Activated CD4-positive, alpha-beta T cell treated with anti-CD3 and anti-CD28 coated beads, Interleukin-2, amount 10 ng/mL, durations not matched to agents 24 days and 14 days (primary cell): ENCODE data around the gene ZNF557. TPM values are rescaled to one million over a fixed set of nuclear protein-coding genes. Genes with fewer than 3 reads are reported as not detected.
A peak's percentile ranks its signal among the peaks of the same experiment; 100 is the strongest.
"Not testable (repeated sequence)": the region's sequence is repeated elsewhere in the genome, so short reads cannot be mapped to it uniquely, and the experiment has no call there.

Experiments used
- DNase-seq: peaks from one replicate; pipeline ENCODE4 v3.0.0; 2022
- H3K27ac Mint-ChIP-seq: one replicate; pipeline ENCODE4 v1.8.0; 2022; ENCODE audit warnings: mild to moderate bottlenecking, mixed read lengths
- H3K27me3 Mint-ChIP-seq: one replicate; pipeline ENCODE4 v1.8.0; 2022; ENCODE audit warnings: mixed read lengths
- H3K36me3 Mint-ChIP-seq: one replicate; pipeline ENCODE4 v1.8.0; 2022; ENCODE audit warnings: low read depth, mild to moderate bottlenecking, mixed read lengths
- H3K4me1 Mint-ChIP-seq: one replicate; pipeline ENCODE4 v1.8.0; 2021; ENCODE audit warnings: mixed read lengths
- H3K4me3 Mint-ChIP-seq: one replicate; pipeline ENCODE4 v1.8.0; 2022; ENCODE audit warnings: mild to moderate bottlenecking, moderate library complexity, mixed read lengths
- H3K9me3 Mint-ChIP-seq: one replicate; pipeline ENCODE4 v1.8.0; 2021; ENCODE audit warnings: mixed read lengths
- intact Hi-C: fragments of 100-400 bp; cut with micrococcal nuclease; formaldehyde crosslinking; loops from one replicate; pipeline ENCODE4 v1.15.1; 2023
- total RNA-seq: library from RNA; stranded (reverse); gene quantifications from 2 replicates; pipeline ENCODE4 v1.2.3, GENCODE V29; 2022

The ZNF557 gene
- total RNA-seq = 12.2 and 12.5 TPM in 2 replicates

DNA sequence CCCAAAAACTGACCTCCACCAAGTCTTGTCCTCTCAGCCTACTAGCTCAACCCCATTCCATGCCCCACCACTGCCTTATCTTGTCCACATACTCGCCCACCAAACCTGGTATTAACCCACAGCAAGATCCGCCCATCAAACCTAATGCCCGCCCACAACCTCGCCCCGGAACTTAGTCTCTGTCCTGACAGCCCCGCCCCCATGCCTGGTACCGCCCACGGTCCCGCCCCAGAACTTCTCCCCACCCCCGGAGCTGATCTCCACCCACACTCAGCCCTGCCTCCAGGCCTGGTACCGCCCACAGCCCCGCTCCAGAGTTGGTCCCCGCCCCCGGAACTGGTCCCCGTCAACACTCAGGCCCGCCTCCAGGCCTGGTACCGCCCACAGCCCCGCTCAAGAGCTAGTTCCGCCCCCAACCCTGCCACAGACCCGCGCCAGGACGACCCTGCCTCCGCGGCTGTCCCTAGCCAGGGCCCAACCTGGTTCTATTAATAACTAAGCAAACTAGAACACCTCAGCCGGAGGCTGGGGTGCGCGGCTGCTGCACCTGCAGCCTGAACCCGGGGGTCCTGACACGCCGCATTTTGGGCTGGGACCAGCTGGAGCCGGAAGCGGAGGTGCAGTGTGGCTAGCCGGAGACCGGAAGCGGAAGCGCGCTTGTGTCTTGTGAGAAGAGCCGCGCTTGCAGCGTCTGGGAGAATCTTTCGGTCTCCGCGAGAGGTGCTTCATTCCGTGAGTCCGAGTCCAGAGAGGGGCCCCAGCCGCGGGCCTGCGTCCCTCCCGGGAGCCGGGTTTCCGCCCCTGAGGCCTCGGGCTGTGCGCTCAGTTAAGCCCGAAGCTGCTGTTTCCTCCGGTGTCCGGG is at the start of gene ZNF557:
Gene ZNF557, plus strand, starts transcription at position 662 of the 862 bp plus-strand sequence. CDS start 5,372 bp downstream, outside the sequence.
- DNase-seq = peak; percentile 99
- intact Hi-C loops = no loop called here
- no peaks in the 10 kb centered on the region for H3K27me3 Mint-ChIP-seq
- H3K9me3 Mint-ChIP-seq = peaks cover 6% of the 10 kb centered on the region
- peaks cover 8% of the 10 kb centered on the region for H3K4me1 Mint-ChIP-seq
- H3K4me3 Mint-ChIP-seq = peak within 1 kb of the TSS; percentile 96
- H3K36me3 Mint-ChIP-seq = peaks cover 35% of the 10 kb centered on the region
- peak within 1 kb of the TSS; percentile 77 for H3K27ac Mint-ChIP-seq

GRCh38 chr19:7021331-7021730 is 48.2 kb upstream of the ZNF557 start, which contains the start of gene MBD3L2B:
Gene MBD3L2B (minus strand): TSS chr19:7021431. CDS start chr19:7021397, 34 bp downstream.
- H3K4me1 Mint-ChIP-seq, H3K27ac Mint-ChIP-seq, DNase-seq, H3K9me3 Mint-ChIP-seq, intact Hi-C loops, H3K27me3 Mint-ChIP-seq, H3K4me3 Mint-ChIP-seq, H3K36me3 Mint-ChIP-seq: not testable (repeated sequence)

DNA sequence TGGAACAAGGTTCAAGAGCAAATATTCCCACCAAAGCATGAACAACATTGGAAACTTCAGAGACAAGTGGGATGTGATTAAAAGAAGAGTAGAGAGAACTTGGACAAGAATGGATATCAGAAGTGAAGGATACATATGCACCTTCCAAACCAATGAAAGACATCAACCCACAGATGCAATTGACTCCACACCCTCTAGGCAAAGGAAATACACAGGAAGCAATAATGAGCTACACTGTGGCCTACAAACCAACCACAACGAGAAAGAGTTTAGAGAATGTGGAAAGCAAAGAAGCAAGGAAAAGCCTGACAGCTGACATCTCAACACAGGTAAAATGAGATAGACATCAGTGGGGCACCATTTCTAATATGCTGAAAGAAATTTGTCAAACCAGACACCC is 40.7 kb upstream of the ZNF557 start:
- H3K9me3 Mint-ChIP-seq, intact Hi-C loops, H3K27me3 Mint-ChIP-seq, H3K4me1 Mint-ChIP-seq, H3K27ac Mint-ChIP-seq, H3K36me3 Mint-ChIP-seq, DNase-seq, H3K4me3 Mint-ChIP-seq: not testable (repeated sequence)

- H3K9me3 Mint-ChIP-seq, H3K27ac Mint-ChIP-seq, DNase-seq, H3K4me1 Mint-ChIP-seq, H3K36me3 Mint-ChIP-seq, H3K4me3 Mint-ChIP-seq, intact Hi-C loops, H3K27me3 Mint-ChIP-seq: not testable (repeated sequence)
Observed at GRCh38 chr19:7030278-7030677, 39.2 kb upstream of the ZNF557 start, which contains the start of gene MBD3L5. Gene MBD3L5 (plus strand): TSS chr19:7030578. CDS start chr19:7030612, 34 bp downstream.

GRCh38 chr19:7040079-7040478 is 29.4 kb upstream of the ZNF557 start, which contains the start of gene MBD3L4:
Gene MBD3L4 (minus strand): TSS chr19:7040179. CDS start chr19:7040144, 35 bp downstream.
- H3K27me3 Mint-ChIP-seq, H3K4me1 Mint-ChIP-seq, H3K36me3 Mint-ChIP-seq, H3K9me3 Mint-ChIP-seq, H3K27ac Mint-ChIP-seq, H3K4me3 Mint-ChIP-seq, intact Hi-C loops, DNase-seq: not testable (repeated sequence)

- H3K27ac Mint-ChIP-seq, H3K4me1 Mint-ChIP-seq, H3K27me3 Mint-ChIP-seq, DNase-seq, intact Hi-C loops, H3K36me3 Mint-ChIP-seq, H3K4me3 Mint-ChIP-seq, H3K9me3 Mint-ChIP-seq: not testable (repeated sequence)
Observed at GRCh38 chr19:7041563-7041962, 27.9 kb upstream of the ZNF557 start.

DNA sequence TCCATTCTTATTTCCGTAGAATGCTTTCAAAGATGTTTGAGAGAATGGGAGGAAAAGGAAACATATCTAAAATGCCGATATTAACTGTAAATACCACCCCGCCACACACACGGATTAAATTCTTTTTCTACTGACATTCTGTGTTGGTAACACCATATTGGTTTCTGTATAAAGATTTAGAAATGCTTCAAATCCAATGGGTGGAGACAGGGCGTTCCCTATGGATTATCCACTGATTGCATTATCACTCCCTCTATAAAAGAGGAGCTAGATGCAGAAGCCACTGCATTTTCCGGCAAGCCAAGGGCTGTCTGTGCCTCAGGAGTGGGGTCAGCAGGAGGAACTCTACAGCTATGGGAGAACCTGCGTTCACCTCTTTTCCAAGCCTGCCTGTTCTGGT is 20.5 kb upstream of the ZNF557 start, which contains the start of gene MBD3L2:
Gene MBD3L2, plus strand, starts transcription at position 301 of the 400 bp plus-strand sequence. Its CDS starts 53 bp downstream, at position 354.
- H3K9me3 Mint-ChIP-seq, intact Hi-C loops, H3K27ac Mint-ChIP-seq, H3K4me1 Mint-ChIP-seq, H3K4me3 Mint-ChIP-seq, DNase-seq, H3K36me3 Mint-ChIP-seq, H3K27me3 Mint-ChIP-seq: not testable (repeated sequence)

- H3K27me3 Mint-ChIP-seq, H3K36me3 Mint-ChIP-seq, H3K27ac Mint-ChIP-seq, H3K9me3 Mint-ChIP-seq, intact Hi-C loops, H3K4me1 Mint-ChIP-seq, H3K4me3 Mint-ChIP-seq: not testable (repeated sequence)
- DNase-seq = peak; percentile 60
Observed at GRCh38 chr19:7051421-7051820, 18.1 kb upstream of the ZNF557 start.

DNA sequence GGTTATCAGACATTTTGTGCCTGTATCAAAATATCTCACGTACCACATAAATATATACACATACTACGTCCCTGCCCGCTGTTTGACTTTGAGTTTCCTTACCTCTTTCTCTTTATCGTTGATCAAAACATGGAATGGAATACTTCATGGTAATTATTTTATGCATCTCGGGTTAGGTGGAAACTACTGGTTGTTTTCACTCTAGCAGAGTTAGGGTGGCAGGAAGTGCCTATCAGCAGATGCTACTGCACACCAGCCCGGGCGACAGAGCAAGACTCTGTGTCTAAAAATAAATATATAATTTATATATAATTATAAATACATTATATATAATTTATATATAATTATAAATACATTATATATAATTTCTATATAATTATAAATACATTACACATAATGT is 16.6 kb upstream of the ZNF557 start:
- H3K4me3 Mint-ChIP-seq, H3K4me1 Mint-ChIP-seq, H3K27me3 Mint-ChIP-seq, H3K36me3 Mint-ChIP-seq, intact Hi-C loops, H3K27ac Mint-ChIP-seq, H3K9me3 Mint-ChIP-seq: not testable (repeated sequence)
- DNase-seq = peak; percentile 65

DNA sequence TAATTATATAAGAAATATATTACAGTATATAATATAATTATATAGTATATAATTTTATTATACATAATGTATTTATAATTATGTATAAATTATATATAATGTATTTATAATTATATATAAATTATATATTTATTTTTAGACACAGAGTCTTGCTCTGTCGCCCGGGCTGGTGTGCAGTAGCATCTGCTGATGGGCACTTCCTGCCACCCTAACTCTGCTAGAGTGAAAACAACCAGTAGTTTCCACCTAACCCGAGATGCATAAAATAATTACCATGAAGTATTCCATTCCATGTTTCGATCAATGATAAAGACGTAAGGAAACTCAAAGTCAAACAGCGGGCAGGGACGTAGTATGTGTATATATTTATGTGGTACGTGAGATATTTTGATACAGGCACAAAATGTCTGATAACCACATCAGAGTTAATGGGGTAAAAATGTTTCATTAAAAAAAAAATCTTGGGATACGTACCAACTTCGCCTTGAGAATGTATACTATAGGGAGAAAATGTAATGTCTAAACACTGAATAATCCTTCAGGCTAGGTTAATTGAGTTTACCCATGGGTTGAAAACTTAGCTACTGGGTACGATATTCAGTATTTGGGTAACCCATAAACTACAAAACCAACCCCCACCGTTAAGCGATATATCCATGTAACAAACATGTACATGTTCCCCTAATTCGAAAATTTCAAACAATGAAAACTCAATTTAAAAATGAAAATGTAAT is 14.7 kb upstream of the ZNF557 start:
- not testable (repeated sequence) for H3K27me3 Mint-ChIP-seq

DNA sequence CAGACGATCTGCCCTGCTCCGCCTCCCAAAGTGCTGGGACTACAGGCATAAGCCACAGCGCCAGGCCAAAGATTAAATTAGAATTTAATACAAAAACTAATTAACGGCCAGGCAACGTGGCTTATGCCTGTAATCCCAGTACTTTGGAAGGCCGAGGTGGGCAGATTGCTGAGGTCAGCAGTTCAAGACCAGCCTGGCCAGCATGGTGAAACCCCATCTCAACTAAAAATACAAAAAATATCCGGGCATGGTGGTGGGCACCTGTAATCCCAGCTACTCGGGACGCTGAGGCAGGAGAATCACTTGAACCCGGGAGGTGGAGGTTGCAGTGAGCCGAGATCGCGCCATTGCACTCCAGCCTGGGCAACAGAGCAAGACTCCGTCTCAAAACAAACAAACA is 13.8 kb upstream of the ZNF557 start:
- H3K4me1 Mint-ChIP-seq, H3K27ac Mint-ChIP-seq, H3K27me3 Mint-ChIP-seq, H3K9me3 Mint-ChIP-seq, intact Hi-C loops, H3K36me3 Mint-ChIP-seq, H3K4me3 Mint-ChIP-seq: not testable (repeated sequence)
- peak; percentile 54 for DNase-seq

More for the DNA sequence above, 14.7 kb upstream of the ZNF557 start:
- H3K4me3 Mint-ChIP-seq, H3K27ac Mint-ChIP-seq, H3K9me3 Mint-ChIP-seq, H3K36me3 Mint-ChIP-seq, intact Hi-C loops, H3K4me1 Mint-ChIP-seq: not testable (repeated sequence)
- DNase-seq = peak; percentile 56

GRCh38 chr19:7056371-7056770 is 13.1 kb upstream of the ZNF557 start:
- H3K4me1 Mint-ChIP-seq, H3K27ac Mint-ChIP-seq, H3K27me3 Mint-ChIP-seq, H3K4me3 Mint-ChIP-seq, H3K36me3 Mint-ChIP-seq, intact Hi-C loops, H3K9me3 Mint-ChIP-seq: not testable (repeated sequence)
- DNase-seq = peak; percentile 54

- H3K36me3 Mint-ChIP-seq, H3K27me3 Mint-ChIP-seq, H3K9me3 Mint-ChIP-seq, intact Hi-C loops, DNase-seq, H3K4me1 Mint-ChIP-seq, H3K27ac Mint-ChIP-seq, H3K4me3 Mint-ChIP-seq: not testable (repeated sequence)
Observed at GRCh38 chr19:7058576-7058975, 10.9 kb upstream of the ZNF557 start, which contains the start of gene MBD3L3. Gene MBD3L3 (minus strand): TSS chr19:7058676. CDS start chr19:7058605, 71 bp downstream.

DNA sequence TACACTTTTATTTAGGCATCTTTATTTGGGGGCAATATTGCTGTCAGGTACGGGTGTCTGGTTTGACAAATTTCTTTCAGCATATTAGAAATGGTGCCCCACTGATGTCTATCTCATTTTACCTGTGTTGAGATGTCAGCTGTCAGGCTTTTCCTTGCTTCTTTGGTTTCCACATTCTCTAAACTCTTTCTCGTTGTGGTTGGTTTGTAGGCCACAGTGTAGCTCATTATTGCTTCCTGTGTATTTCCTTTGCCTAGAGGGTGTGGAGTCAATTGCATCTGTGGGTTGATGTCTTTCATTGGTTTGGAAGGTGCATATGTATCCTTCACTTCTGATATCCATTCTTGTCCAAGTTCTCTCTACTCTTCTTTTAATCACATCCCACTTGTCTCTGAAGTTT is 9.5 kb upstream of the ZNF557 start:
- H3K9me3 Mint-ChIP-seq, H3K36me3 Mint-ChIP-seq, H3K27ac Mint-ChIP-seq, H3K4me1 Mint-ChIP-seq, H3K4me3 Mint-ChIP-seq, H3K27me3 Mint-ChIP-seq, intact Hi-C loops: not testable (repeated sequence)
- DNase-seq = peak; percentile 65
